Measurements from ENCODE around the gene RHCG.

Gene RHCG

GRCh38 chr15:89521605-89522004 is 25.2 kb upstream of the RHCG start:
- H3K4me3 ChIP-seq (ENCODE audit: low read depth, low read length), result no peak overlapping the region
- TF ChIP-seq, protein P1, sequence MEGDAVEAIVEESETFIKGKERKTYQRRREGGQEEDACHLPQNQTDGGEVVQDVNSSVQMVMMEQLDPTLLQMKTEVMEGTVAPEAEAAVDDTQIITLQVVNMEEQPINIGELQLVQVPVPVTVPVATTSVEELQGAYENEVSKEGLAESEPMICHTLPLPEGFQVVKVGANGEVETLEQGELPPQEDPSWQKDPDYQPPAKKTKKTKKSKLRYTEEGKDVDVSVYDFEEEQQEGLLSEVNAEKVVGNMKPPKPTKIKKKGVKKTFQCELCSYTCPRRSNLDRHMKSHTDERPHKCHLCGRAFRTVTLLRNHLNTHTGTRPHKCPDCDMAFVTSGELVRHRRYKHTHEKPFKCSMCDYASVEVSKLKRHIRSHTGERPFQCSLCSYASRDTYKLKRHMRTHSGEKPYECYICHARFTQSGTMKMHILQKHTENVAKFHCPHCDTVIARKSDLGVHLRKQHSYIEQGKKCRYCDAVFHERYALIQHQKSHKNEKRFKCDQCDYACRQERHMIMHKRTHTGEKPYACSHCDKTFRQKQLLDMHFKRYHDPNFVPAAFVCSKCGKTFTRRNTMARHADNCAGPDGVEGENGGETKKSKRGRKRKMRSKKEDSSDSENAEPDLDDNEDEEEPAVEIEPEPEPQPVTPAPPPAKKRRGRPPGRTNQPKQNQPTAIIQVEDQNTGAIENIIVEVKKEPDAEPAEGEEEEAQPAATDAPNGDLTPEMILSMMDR (IDR thresholded peaks at IDR 0.05; ENCODE audit: insufficient read depth, low read depth, low read length, missing control alignments), result no peak
- no peak for DNase-seq (ENCODE audit: low read depth)

- TF ChIP-seq, protein P1 (IDR thresholded peaks at IDR 0.05; ENCODE audit: insufficient read depth, low read depth, low read length, missing control alignments), result no peak
- no peak for DNase-seq (ENCODE audit: low read depth)
- no peak overlapping the region for H3K4me3 ChIP-seq (ENCODE audit: low read depth, low read length)
Measured at GRCh38 chr15:89515477-89515876, 19.1 kb upstream of the RHCG start.

GRCh38 chr15:89514596-89515406 is 18.4 kb upstream of the RHCG start:
- TF ChIP-seq, protein P1 (IDR thresholded peaks at IDR 0.05; ENCODE audit: insufficient read depth, low read depth, low read length, missing control alignments), result no peak
- no peak overlapping the region for H3K4me3 ChIP-seq (ENCODE audit: low read depth, low read length)
- DNase-seq (ENCODE audit: low read depth), result no peak

- DNase-seq (ENCODE audit: low read depth), result no peak
- H3K4me3 ChIP-seq (ENCODE audit: low read depth, low read length), result no peak overlapping the region
- TF ChIP-seq, protein P1 (IDR thresholded peaks at IDR 0.05; ENCODE audit: insufficient read depth, low read depth, low read length, missing control alignments), result no peak
Measured at GRCh38 chr15:89514186-89514585, 17.8 kb upstream of the RHCG start.

- no peak overlapping the region for H3K4me3 ChIP-seq (ENCODE audit: low read depth, low read length)
- DNase-seq (ENCODE audit: low read depth), result no peak
- TF ChIP-seq, protein P1 (IDR thresholded peaks at IDR 0.05; ENCODE audit: insufficient read depth, low read depth, low read length, missing control alignments), result no peak
Measured at GRCh38 chr15:89513284-89513683, 16.9 kb upstream of the RHCG start.

- H3K4me3 ChIP-seq (ENCODE audit: low read depth, low read length), result no peak overlapping the region
- no peak for DNase-seq (ENCODE audit: low read depth)
- TF ChIP-seq, protein P1 (IDR thresholded peaks at IDR 0.05; ENCODE audit: insufficient read depth, low read depth, low read length, missing control alignments), result no peak
Measured at GRCh38 chr15:89512631-89513030, 16.2 kb upstream of the RHCG start.

Measured in GM12865 (cell line).